K562 (cell line): ENCODE results near the gene NAE1. TPM values are rescaled to one million over a fixed set of nuclear protein-coding genes. Genes with fewer than 3 reads are reported as not detected.
A peak's percentile ranks its signal among the peaks of the same experiment; 100 is the strongest.

Source experiments
- ATAC-seq: fragments of 200-7000 bp; cut with Tn5 transposase; 3 replicates; pipeline ENCODE4 v1.9.1; 2020; ENCODE audit warnings: moderate library complexity
- BruUV-seq: library from RNA; stranded (reverse); fragments of 400-500 nt; replicated peaks from 2 replicates; lab custom pipeline; 2021; lab: Mats Ljungman, UMichigan
- CTCF ChIA-PET: fragments of 300-600 bp; formaldehyde crosslinking; extraction: SDS; loops from one replicate; lab custom pipeline; 2021; ENCODE audit warnings: low intra/inter-chr PET ratio; lab: Yijun Ruan, JAX
- POLR2A ChIA-PET: fragments of 300-600, 350-650 bp; sonication (Branson Sonifier 250); formaldehyde crosslinking; extraction: SDS; loops from one replicate; lab custom pipeline; 2021; ENCODE audit warnings: antibody characterized with exemption, inconsistent platforms; lab: Yijun Ruan, JAX
- DNase-seq, 4 experiments: peaks; one replicate each; pipeline versions ENCODE4 v3.0.0 to v3.0.0-alpha.2; 2011 to 2018; ENCODE audit warnings: low spot score in 3 of 4, mixed read lengths in 3 of 4; ENCODE audit errors: extremely low read depth in 1 of 4
- FAIRE-seq: peaks from 2 replicates; lab custom pipeline; 2011; peaks lifted over from hg19 to GRCh38; lab: Jason Lieb, UNC
- H2AFZ ChIP-seq: 2 replicates; pipeline ENCODE4 v1.6.0; 2011; ENCODE audit warnings: low read depth, low read length, control low read depth, inconsistent platforms
- H3K27ac ChIP-seq: fragments of 200-600 bp; 3 replicates; pipeline ENCODE4 v1.8.0; 2011; ENCODE audit warnings: low read depth, mild to moderate bottlenecking, control low read depth, inconsistent platforms, low read length, moderate library complexity, mixed read lengths; ENCODE audit errors: extremely low read depth
- H3K27me3 ChIP-seq, 2 experiments: fragments of 300-600 bp in 1 of 2; 2 replicates in 1 of 2; 3 replicates in 1 of 2; pipeline versions ENCODE4 v1.6.0 to v1.8.0; 2011; ENCODE audit warnings: inconsistent platforms in 2 of 2, low read length in 2 of 2, mild to moderate bottlenecking in 1 of 2, mixed read lengths in 1 of 2, moderate library complexity in 1 of 2; ENCODE audit not compliant: control insufficient read depth in 2 of 2, insufficient read depth in 2 of 2
- H3K36me3 ChIP-seq: fragments of 300-600 bp; 3 replicates; pipeline ENCODE4 v1.8.0; 2011; ENCODE audit warnings: mild to moderate bottlenecking, low read length, inconsistent platforms; ENCODE audit not compliant: control insufficient read depth, insufficient read depth
- H3K4me1 ChIP-seq, 2 experiments: fragments of 200-600 bp in 1 of 2; replicated peaks in 1 of 2; 2 replicates in 1 of 2; 3 replicates in 1 of 2; pipeline versions ENCODE4 v1.5.1 to v1.8.0; 2011; ENCODE audit warnings: inconsistent platforms in 2 of 2, low read length in 2 of 2, mild to moderate bottlenecking in 1 of 2, mixed read lengths in 1 of 2, moderate library complexity in 1 of 2; ENCODE audit not compliant: control insufficient read depth in 2 of 2, insufficient read depth in 2 of 2
- H3K4me2 ChIP-seq: 2 replicates; pipeline ENCODE4 v1.6.1; 2011; ENCODE audit warnings: low read length, control low read depth, inconsistent platforms, mixed read lengths; ENCODE audit not compliant: insufficient read depth
- H3K4me3 ChIP-seq: fragments of 200-600 bp; sonication (generic), shearing (Covaris generic); 2 replicates; pipeline ENCODE4 v1.5.1; 2016; ENCODE audit warnings: control low read depth, inconsistent platforms
- H3K79me2 ChIP-seq: fragments of 200-600 bp; 3 replicates; pipeline ENCODE4 v1.8.0; 2011; ENCODE audit warnings: low read length, inconsistent platforms; ENCODE audit not compliant: control insufficient read depth, insufficient read depth
- H3K9ac ChIP-seq, 2 experiments: 2 replicates each; pipeline versions ENCODE4 v1.6.0 to v1.6.1; 2011; ENCODE audit warnings: low read depth in 2 of 2, low read length in 2 of 2, control low read depth in 1 of 2, inconsistent platforms in 1 of 2, mild to moderate bottlenecking in 1 of 2, mixed read lengths in 1 of 2; ENCODE audit not compliant: insufficient read depth in 1 of 2
- H3K9me1 ChIP-seq: one replicate; pipeline ENCODE4 v1.6.0; 2011; ENCODE audit warnings: inconsistent platforms, mild to moderate bottlenecking, low read length, moderate library complexity; ENCODE audit not compliant: control insufficient read depth, insufficient read depth
- H3K9me3 ChIP-seq: replicated peaks from 2 replicates; pipeline ENCODE4 v1.5.1; 2011; ENCODE audit warnings: low read depth, low read length, inconsistent platforms; ENCODE audit not compliant: control insufficient read depth, insufficient read depth
- H4K20me1 ChIP-seq: replicated peaks from 2 replicates; pipeline ENCODE4 v1.6.1; 2011; ENCODE audit warnings: low read length, inconsistent platforms, mixed read lengths; ENCODE audit not compliant: control insufficient read depth, insufficient read depth
- EP400 ChIP-seq: fragments of 450-650 bp; IDR thresholded peaks from 2 replicates; pipeline ENCODE4 v1.6.1; 2017; ENCODE audit warnings: antibody characterized with exemption, mild to moderate bottlenecking, moderate library complexity
- ETS1 ChIP-seq: conservative IDR thresholded peaks from 2 replicates; pipeline ENCODE4 v1.6.1; 2011; ENCODE audit warnings: low read depth, mild to moderate bottlenecking, low read length; ENCODE audit not compliant: control insufficient read depth
- IRF9 ChIP-seq: fragments of 450-650 bp; IDR thresholded peaks from 2 replicates; pipeline ENCODE4 v1.6.1; 2016; ENCODE audit warnings: missing biosample characterization, missing genetic modification characterization
- MXI1 ChIP-seq: IDR thresholded peaks from 2 replicates; pipeline ENCODE4 v1.6.1; 2011; ENCODE audit warnings: low read depth, mild to moderate bottlenecking, improper control_type of control experiment, low read length
- SPI1 ChIP-seq: IDR thresholded peaks from 2 replicates; pipeline ENCODE4 v1.6.1; 2011; ENCODE audit warnings: low read depth, low read length, control low read depth, borderline replicate concordance
- TAF1 ChIP-seq: IDR thresholded peaks from 2 replicates; pipeline ENCODE4 v1.6.1; 2011; ENCODE audit warnings: mild to moderate bottlenecking, low read length, moderate library complexity; ENCODE audit not compliant: insufficient read depth, control insufficient read depth, severe bottlenecking; ENCODE audit errors: extremely low read depth
- TAF7 ChIP-seq: fragments of 450-650 bp; IDR thresholded peaks from 2 replicates; pipeline ENCODE4 v1.6.1; 2016; ENCODE audit warnings: missing genetic modification characterization, missing compliant biosample characterization
- TARDBP ChIP-seq: fragments of 450-650 bp; IDR thresholded peaks from 2 replicates; pipeline ENCODE4 v1.6.1; 2016
- ZBTB17 ChIP-seq: fragments of 450-650 bp; formaldehyde crosslinking; IDR thresholded peaks from 2 replicates; pipeline ENCODE4 v1.4.0; 2020; ENCODE audit warnings: mild to moderate bottlenecking
- ZKSCAN1 ChIP-seq: fragments of 150-350 bp; IDR thresholded peaks from 2 replicates; pipeline ENCODE4 v1.6.1; 2016; ENCODE audit warnings: low read depth, low read length
- ZNF408 ChIP-seq: fragments of 250-450 bp; sonication (Bioruptor Pico); IDR thresholded peaks from 2 replicates; pipeline ENCODE4 v1.4.0; 2020; ENCODE audit warnings: low read depth, mild to moderate bottlenecking, moderate library complexity
- ZNF57 ChIP-seq: fragments of 450-650 bp; formaldehyde crosslinking; IDR thresholded peaks from 2 replicates; pipeline ENCODE4 v1.4.0; 2020; ENCODE audit warnings: mild to moderate bottlenecking, moderate library complexity
- ZNF584 ChIP-seq: fragments of 200-800 bp; sonication (Bioruptor generic); IDR thresholded peaks from 2 replicates; pipeline ENCODE4 v1.6.1; 2016; ENCODE audit warnings: low read depth, mild to moderate bottlenecking, missing genetic modification characterization, missing compliant biosample characterization
- WGBS: fragments of 100-300 bp; shearing (Covaris generic); methylation state at CpG from one replicate; pipeline ENCODE4 v1.1.6; 2016; ENCODE audit warnings: low coverage, mixed read lengths; ENCODE audit not compliant: insufficient coverage; ENCODE audit errors: missing lambda C conversion rate; 5-methylcytosine and 5-hydroxymethylcytosine counted together
- in situ Hi-C: fragments of 300-500 bp; cut with MboI; formaldehyde crosslinking; loops from 4 replicates; pipeline ENCODE4 v1.15.0; 2018; ENCODE audit warnings: inconsistent platforms, mixed read lengths
- intact Hi-C: fragments of 100-400 bp; cut with micrococcal nuclease; formaldehyde crosslinking; loops from 2 replicates; pipeline ENCODE4 v1.14.2; 2022
- polyA plus RNA-seq, 8 experiments: library from polyadenylated mRNA; depleted of rRNA in 4 of 8; stranded (reverse) in 5 of 8; unstranded in 3 of 8; fragments of >200 nt; fragmentation: Nextera tagmentation in 2 of 8; fragmentation: Illumina TruSeq in 1 of 8; extraction: Ambion mirVana in 2 of 8; extraction: Trizol in 1 of 8; gene quantifications; 2 replicates each; pipeline versions ENCODE4 v1.2.1 to v1.2.3, GENCODE V29; 2011 to 2014; ENCODE audit warnings: inconsistent platforms in 1 of 8, missing spikeins in 1 of 8
- total RNA-seq, 7 experiments: library from RNA; depleted of rRNA in 6 of 7; stranded (reverse); fragments of >200 nt in 6 of 7; fragmentation: Illumina TruSeq in 2 of 7; extraction: Trizol in 2 of 7; gene quantifications; 2 replicates each; pipeline versions ENCODE4 v1.2.1 to v1.2.3, GENCODE V29; 2011 to 2021; ENCODE audit warnings: low replicate concordance in 1 of 7
- TF ChIP-seq, protein P1 (sequence below): sonication (generic); formaldehyde crosslinking; IDR thresholded peaks from 2 replicates; pipeline ENCODE4 v1.8.0; 2022; ENCODE audit warnings: missing genetic modification reagents, mild to moderate bottlenecking, moderate library complexity, borderline replicate concordance

Gene NAE1
- total and polyA plus RNA-seq, 9 of the 15 experiments (the other 6 are each of a cell fraction or from before 2014, with no cell fraction given) = 165 to 294 (median 230) TPM

- TF ChIP-seq ZNF584 (CRISPR knock-in tag) = no peak
- TF ChIP-seq SPI1 = peak; percentile 58; the same call in 1 of the 2 replicates
- TF ChIP-seq, all 486 proteins: peak for 1
- Histone ChIP-seq H4K20me1 (no peaks in the 10 kb centered on the region), H3K4me1 (no peaks in the 10 kb centered on the region; a peak in 1 of 5 replicates), H3K9ac (no peak overlapping the region), H3K27ac (no peak overlapping the region), H3K4me3 (no peak overlapping the region), H3K27me3 (no peaks in the 10 kb centered on the region), H3K36me3 (no peaks in the 10 kb centered on the region), H3K4me2 (no peak overlapping the region), H3K79me2 (no peaks in the 10 kb centered on the region), H3K9me1 (no peaks in the 10 kb centered on the region), H2AFZ (no peak overlapping the region), H3K9me3 (no peaks in the 10 kb centered on the region)
- ATAC-seq = no peak
- no peak for DNase-seq
- ChIA-PET POLR2A (no interaction called here), CTCF (no interaction called here)
- FAIRE-seq = no peak
- BruUV-seq = no TSS peak
- intact Hi-C loops = no loop called here
- 41% methylated on average over 2 of the region's 2 CpGs for WGBS
- in situ Hi-C loops = no loop called here
These were observed 55.8 kb downstream of the NAE1 start for GRCh38 chr16:66774981-66775380.

DNA sequence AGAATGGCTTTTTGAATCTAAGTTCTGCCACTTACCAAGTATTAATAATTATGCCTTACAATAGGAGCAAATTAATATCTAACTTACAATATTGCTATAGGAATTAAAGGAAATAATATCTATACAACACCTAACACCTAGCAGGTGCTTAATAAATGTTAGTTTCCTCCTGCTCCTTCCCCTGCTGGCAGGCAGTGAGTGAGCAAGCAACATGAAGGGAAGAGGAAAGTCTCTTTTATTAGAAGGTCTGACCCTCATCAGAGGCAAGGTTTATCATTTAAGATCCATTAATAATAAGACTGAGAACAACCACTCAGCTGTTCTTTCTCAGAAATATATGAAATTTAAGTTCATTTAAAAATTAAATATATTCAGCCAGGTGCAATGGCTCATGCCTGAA, 72.7 kb downstream of the NAE1 start:
- intact Hi-C loops = no loop called here
- no peak for FAIRE-seq
- no peak overlapping the region for H3K9ac ChIP-seq
- no peaks in the 10 kb centered on the region; a peak in 1 of 5 replicates for H3K4me1 ChIP-seq
- ATAC-seq = no peak
- H3K79me2 ChIP-seq = no peaks in the 10 kb centered on the region
- H3K27me3 ChIP-seq = no peaks in the 10 kb centered on the region
- no peak overlapping the region for H3K4me2 ChIP-seq
- H3K4me3 ChIP-seq = no peak overlapping the region
- no peaks in the 10 kb centered on the region for H3K9me1 ChIP-seq
- in situ Hi-C loops = no loop called here
- BruUV-seq = no TSS peak
- H4K20me1 ChIP-seq = no peaks in the 10 kb centered on the region
- POLR2A ChIA-PET = no interaction called here
- CTCF ChIA-PET = no interaction called here
- H3K27ac ChIP-seq = no peak overlapping the region
- no peak for DNase-seq
- no peaks in the 10 kb centered on the region for H3K9me3 ChIP-seq
- H2AFZ ChIP-seq = no peak overlapping the region
- H3K36me3 ChIP-seq = no peaks in the 10 kb centered on the region
- no peak for TF ChIP-seq TAF7 (tag)
- TF ChIP-seq ZNF57 (CRISPR knock-in tag) = no peak
- TF ChIP-seq, protein P1, sequence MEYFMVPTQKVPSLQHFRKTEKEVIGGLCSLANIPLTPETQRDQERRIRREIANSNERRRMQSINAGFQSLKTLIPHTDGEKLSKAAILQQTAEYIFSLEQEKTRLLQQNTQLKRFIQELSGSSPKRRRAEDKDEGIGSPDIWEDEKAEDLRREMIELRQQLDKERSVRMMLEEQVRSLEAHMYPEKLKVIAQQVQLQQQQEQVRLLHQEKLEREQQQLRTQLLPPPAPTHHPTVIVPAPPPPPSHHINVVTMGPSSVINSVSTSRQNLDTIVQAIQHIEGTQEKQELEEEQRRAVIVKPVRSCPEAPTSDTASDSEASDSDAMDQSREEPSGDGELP = no peak
- no peak for TF ChIP-seq TARDBP
- TF ChIP-seq IRF9 (tag) = no peak
- no peak for TF ChIP-seq ZNF408 (CRISPR knock-in tag)
- TF ChIP-seq MXI1 = no peak
- no peak for TF ChIP-seq ETS1
- no peak for TF ChIP-seq ZBTB17 (CRISPR knock-in tag)
- no peak for TF ChIP-seq TAF1
- no peak for TF ChIP-seq ZKSCAN1
- no peak for TF ChIP-seq EP400
- TF ChIP-seq, all 486 proteins: peak for 0
